HG02678 (cell line): ENCODE data around the gene PLEKHH1.

Source experiments
- ATAC-seq: cut with Tn5 transposase; IDR thresholded peaks from one replicate; pipeline ENCODE4 v1.9.1; 2021; ENCODE audit warnings: mild to moderate bottlenecking, moderate library complexity; ENCODE audit not compliant: unreplicated experiment

Gene PLEKHH1

DNA sequence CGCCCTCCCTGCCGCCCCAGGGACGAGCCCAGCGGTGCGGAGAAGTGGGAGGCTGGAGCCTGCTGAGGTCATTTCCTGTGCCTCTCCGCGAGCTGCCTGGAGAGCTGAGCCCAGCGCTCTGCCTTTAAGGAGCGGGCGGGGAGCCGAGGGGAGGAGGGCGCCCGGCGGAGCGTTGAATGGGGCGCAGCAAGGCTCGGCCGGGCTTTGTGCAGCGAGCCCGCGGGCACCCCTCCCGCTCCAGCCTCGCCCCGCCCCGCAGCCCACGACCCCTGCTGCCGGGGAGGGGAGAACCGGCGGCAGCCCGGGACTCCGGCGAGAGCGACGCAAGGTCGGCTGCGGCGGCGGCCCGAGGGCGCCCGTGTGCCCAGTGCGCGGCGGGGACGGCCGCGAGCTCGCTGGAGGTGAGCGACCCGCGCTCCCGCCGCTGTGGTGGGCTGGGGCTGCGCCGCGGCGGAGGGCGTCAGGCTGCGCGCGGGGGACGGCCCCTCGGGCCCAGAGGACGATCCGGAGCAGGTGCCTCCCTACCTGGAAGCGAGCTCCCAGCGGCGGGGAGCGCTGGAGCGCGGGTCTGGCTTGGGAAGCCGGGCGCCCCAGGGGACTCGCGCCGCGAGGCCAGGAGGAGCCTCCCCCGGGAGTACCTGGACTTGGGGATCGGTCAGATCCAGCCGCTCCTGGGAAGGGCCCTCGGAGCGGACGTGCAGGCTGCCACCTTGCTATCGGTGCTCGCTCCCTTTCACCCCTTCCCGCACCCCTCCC, at the start of gene PLEKHH1:
Gene PLEKHH1, plus strand, starts transcription at position 293 of the 756 bp plus-strand sequence. CDS start 8,578 bp downstream, outside the sequence.
- ATAC-seq = peak; percentile 77

- ATAC-seq = no peak
Measured at GRCh38 chr14:67483579-67484285, 49.4 kb upstream of the PLEKHH1 start.

DNA sequence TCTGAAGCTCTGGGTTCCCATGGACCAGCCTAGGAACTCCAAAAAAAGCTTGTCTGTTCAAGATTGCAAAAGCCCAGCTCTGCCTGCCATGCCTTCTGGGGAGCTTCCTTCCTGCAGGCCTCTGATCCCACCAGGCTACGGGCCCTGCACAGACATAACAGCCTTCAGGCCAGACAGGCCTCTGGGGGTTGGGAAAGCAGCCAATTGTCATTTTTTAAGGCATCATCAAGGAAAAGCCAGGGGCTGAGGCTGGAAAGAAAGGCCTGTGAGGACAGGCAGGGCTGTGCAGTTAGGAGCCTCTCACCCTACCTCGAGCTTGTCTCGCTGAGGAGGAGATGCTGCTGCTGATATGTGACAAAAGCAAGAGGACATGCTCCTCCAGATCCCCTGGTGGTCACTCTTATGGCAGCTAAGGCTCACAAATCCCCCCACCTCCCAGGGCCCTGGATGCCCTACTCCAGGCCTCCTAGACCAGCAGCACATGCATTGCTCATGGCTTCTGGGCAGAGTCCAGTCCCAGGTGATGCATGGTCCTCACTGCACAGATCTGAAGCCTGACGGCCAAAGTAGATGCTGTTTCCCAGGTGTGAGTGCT, 47.5 kb upstream of the PLEKHH1 start:
- no peak for ATAC-seq

- ATAC-seq = no peak
Measured at GRCh38 chr14:67486890-67487289, 46.2 kb upstream of the PLEKHH1 start.

GRCh38 chr14:67487332-67487731, 45.8 kb upstream of the PLEKHH1 start:
- no peak for ATAC-seq

GRCh38 chr14:67487937-67488893, 44.9 kb upstream of the PLEKHH1 start, which contains the start of gene TMEM229B:
TSS of gene TMEM229B (minus strand) at chr14:67488721. CDS start at chr14:67473923, 14,798 bp downstream.
- ATAC-seq = peak; percentile 86

- ATAC-seq = no peak
Measured at GRCh38 chr14:67490196-67490595, 42.9 kb upstream of the PLEKHH1 start.

DNA sequence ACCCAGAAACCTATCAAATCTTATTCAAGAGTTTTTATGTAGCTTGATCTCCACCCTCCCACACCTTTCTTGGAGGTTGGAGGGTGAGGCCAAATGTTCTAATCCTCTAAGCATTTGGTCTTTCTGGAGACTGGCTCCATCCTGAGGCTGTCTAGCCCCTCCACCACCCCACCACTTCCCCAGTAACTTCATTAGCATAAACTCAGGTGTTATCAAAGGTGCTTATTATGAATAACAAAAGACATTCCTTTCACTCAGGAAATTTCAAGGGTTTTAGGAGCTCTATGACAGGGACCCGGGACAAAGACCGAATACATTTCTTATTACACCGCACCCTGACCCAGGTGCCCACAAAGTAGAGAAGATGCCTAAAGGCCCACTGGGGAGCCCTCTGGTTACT, 41.8 kb upstream of the PLEKHH1 start:
- ATAC-seq = no peak

GRCh38 chr14:67491741-67492507, 41.2 kb upstream of the PLEKHH1 start:
- no peak for ATAC-seq

GRCh38 chr14:67492538-67492937, 40.6 kb upstream of the PLEKHH1 start:
- ATAC-seq = no peak

- peak; percentile 48 for ATAC-seq
Measured at GRCh38 chr14:67493092-67493717, 39.9 kb upstream of the PLEKHH1 start.

GRCh38 chr14:67495827-67496226, 37.3 kb upstream of the PLEKHH1 start:
- no peak for ATAC-seq

- no peak for ATAC-seq
Measured at GRCh38 chr14:67497216-67497615, 35.9 kb upstream of the PLEKHH1 start.

DNA sequence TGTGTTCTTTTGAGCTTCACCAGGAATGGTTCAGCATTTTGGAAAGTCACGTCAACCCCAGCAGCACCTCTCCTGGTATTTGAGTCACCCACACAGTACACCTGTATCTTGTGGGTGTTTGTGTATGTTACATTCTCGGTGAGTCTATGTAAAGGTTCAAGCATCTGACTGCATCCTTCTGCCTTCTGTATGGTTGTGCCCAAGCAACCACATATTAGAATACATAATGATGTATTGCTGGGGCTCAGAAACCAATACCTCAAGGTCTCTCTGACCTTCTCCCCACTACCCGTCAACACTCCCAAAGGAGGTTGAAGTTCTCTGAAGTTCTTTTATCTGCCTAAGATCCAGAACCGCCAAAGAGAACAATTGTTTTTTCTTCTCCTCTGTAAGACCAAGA, 35.4 kb upstream of the PLEKHH1 start:
- ATAC-seq = no peak

- ATAC-seq = no peak
Measured at GRCh38 chr14:67500981-67501380, 32.1 kb upstream of the PLEKHH1 start.

- no peak for ATAC-seq
Measured at GRCh38 chr14:67501670-67502069, 31.4 kb upstream of the PLEKHH1 start.

- ATAC-seq = no peak
Measured at GRCh38 chr14:67502867-67503266, 30.2 kb upstream of the PLEKHH1 start.

GRCh38 chr14:67503331-67503730, 29.8 kb upstream of the PLEKHH1 start:
- no peak for ATAC-seq

DNA sequence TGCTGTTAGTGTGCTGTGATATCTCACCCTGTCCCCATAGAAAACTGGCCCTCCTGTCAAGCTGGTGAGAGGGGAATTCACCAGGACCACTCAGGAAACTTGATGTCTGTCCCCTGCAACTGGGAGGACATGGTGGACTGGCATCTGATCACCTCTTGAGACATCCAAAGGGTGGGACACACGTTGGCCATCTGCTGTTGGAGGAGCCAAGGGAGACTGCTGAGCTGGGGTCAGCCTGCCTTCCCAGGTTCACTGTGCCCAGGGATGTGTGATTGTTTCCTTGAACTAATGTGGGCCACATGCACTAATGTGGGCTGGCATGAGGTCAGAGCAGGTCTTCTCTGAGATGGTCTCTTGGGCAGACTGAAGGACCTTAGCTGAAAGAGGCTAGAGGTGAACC, 27.8 kb upstream of the PLEKHH1 start:
- no peak for ATAC-seq
